ENCODE measurements around the gene PLEKHG4. TPM values are rescaled to one million over a fixed set of nuclear protein-coding genes. Genes with fewer than 3 reads are reported as not detected.

Gene PLEKHG4
- polyA plus RNA-seq, 2 of the 4 experiments (the other 2 are of a cell fraction) = 10.0 to 15.9 TPM

DNA sequence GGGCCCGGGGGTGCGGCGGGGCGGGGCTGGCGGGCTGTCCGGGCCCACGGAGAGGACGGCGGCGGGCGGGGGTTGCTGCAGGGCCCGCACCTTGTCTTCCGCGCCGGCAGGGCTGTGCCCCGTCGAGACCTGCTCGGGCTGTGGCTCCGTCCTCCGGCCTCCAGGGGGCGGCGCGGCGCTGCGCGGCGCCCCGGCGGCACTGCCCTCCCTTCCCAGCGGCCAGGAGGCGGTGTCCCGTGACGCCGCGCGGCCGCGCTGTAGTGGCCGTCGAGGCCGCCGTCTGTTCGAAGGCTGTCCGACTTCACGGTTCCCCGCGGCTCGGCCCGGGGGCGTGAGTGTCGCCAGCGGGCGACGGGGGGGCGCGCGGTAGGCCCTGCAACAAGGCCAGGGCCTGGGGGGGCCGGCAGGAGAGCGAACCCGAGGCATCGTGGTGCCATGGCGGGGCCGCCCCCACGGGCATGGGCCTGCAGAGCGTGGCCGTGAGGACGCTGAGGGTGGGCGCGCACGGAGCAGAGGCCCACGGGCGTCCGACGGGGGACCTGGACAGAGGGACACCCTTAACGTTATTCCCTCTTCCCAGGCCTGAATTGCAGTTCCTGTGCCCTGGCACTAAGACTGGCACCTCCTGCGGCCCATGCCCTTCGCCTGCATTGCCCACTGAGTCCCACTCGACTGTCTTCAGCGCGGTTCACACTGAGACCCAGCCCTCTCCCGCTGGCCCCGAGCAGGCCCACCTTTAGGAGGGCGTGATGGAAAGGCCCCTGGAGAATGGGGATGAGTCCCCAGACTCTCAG lies at the start of gene PLEKHG4 (continued):
- no peak for TF ChIP-seq FOSL2 (IDR thresholded peaks at IDR 0.05)
- no peak for TF ChIP-seq FOSL2 (CRISPR knock-in tag; IDR thresholded peaks at IDR 0.05)
- TF ChIP-seq EHF (CRISPR knock-in tag; IDR thresholded peaks at IDR 0.05) = peak; percentile 77; the same call in 1 of the 2 replicates
- TF ChIP-seq, protein P1, sequence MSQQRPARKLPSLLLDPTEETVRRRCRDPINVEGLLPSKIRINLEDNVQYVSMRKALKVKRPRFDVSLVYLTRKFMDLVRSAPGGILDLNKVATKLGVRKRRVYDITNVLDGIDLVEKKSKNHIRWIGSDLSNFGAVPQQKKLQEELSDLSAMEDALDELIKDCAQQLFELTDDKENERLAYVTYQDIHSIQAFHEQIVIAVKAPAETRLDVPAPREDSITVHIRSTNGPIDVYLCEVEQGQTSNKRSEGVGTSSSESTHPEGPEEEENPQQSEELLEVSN (IDR thresholded peaks at IDR 0.05; ENCODE audit: borderline replicate concordance, low read depth) = peak; percentile 97
- no peak for TF ChIP-seq ZNF302 (CRISPR knock-in tag; IDR thresholded peaks at IDR 0.05)
- TF ChIP-seq EP300 (IDR thresholded peaks at IDR 0.05) = no peak
- peak; percentile 72 for TF ChIP-seq PHF8 (IDR thresholded peaks at IDR 0.05; ENCODE audit: borderline replicate concordance, low read depth)
- TF ChIP-seq, protein P2, sequence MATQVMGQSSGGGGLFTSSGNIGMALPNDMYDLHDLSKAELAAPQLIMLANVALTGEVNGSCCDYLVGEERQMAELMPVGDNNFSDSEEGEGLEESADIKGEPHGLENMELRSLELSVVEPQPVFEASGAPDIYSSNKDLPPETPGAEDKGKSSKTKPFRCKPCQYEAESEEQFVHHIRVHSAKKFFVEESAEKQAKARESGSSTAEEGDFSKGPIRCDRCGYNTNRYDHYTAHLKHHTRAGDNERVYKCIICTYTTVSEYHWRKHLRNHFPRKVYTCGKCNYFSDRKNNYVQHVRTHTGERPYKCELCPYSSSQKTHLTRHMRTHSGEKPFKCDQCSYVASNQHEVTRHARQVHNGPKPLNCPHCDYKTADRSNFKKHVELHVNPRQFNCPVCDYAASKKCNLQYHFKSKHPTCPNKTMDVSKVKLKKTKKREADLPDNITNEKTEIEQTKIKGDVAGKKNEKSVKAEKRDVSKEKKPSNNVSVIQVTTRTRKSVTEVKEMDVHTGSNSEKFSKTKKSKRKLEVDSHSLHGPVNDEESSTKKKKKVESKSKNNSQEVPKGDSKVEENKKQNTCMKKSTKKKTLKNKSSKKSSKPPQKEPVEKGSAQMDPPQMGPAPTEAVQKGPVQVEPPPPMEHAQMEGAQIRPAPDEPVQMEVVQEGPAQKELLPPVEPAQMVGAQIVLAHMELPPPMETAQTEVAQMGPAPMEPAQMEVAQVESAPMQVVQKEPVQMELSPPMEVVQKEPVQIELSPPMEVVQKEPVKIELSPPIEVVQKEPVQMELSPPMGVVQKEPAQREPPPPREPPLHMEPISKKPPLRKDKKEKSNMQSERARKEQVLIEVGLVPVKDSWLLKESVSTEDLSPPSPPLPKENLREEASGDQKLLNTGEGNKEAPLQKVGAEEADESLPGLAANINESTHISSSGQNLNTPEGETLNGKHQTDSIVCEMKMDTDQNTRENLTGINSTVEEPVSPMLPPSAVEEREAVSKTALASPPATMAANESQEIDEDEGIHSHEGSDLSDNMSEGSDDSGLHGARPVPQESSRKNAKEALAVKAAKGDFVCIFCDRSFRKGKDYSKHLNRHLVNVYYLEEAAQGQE (IDR thresholded peaks at IDR 0.05) = no peak
- TF ChIP-seq TP53 (CRISPR knock-in tag; IDR thresholded peaks at IDR 0.05) = peak; percentile 84; the same call in 1 of the 2 replicates
- TF ChIP-seq, protein P3, sequence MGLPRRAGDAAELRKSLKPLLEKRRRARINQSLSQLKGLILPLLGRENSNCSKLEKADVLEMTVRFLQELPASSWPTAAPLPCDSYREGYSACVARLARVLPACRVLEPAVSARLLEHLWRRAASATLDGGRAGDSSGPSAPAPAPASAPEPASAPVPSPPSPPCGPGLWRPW (IDR thresholded peaks at IDR 0.05) = no peak
- TF ChIP-seq HOXA7 (CRISPR knock-in tag; IDR thresholded peaks at IDR 0.05) = no peak
- no peak for TF ChIP-seq ZC3H11A (IDR thresholded peaks at IDR 0.05)
- TF ChIP-seq, protein P4, sequence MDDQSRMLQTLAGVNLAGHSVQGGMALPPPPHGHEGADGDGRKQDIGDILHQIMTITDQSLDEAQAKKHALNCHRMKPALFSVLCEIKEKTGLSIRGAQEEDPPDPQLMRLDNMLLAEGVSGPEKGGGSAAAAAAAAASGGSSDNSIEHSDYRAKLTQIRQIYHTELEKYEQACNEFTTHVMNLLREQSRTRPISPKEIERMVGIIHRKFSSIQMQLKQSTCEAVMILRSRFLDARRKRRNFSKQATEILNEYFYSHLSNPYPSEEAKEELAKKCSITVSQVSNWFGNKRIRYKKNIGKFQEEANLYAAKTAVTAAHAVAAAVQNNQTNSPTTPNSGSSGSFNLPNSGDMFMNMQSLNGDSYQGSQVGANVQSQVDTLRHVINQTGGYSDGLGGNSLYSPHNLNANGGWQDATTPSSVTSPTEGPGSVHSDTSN (IDR thresholded peaks at IDR 0.05) = no peak
- TF ChIP-seq RAD21 (conservative IDR thresholded peaks at IDR 0.05 in 1 of 2, IDR thresholded peaks at IDR 0.05 in 1 of 2) = peak; percentile 33 to 60; a peak in 4 of 5 replicates
- TF ChIP-seq CBX8 (IDR thresholded peaks at IDR 0.05) = no peak
- TF ChIP-seq, protein P5, sequence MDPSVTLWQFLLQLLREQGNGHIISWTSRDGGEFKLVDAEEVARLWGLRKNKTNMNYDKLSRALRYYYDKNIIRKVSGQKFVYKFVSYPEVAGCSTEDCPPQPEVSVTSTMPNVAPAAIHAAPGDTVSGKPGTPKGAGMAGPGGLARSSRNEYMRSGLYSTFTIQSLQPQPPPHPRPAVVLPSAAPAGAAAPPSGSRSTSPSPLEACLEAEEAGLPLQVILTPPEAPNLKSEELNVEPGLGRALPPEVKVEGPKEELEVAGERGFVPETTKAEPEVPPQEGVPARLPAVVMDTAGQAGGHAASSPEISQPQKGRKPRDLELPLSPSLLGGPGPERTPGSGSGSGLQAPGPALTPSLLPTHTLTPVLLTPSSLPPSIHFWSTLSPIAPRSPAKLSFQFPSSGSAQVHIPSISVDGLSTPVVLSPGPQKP (IDR thresholded peaks at IDR 0.05; ENCODE audit: low read depth, low read length) = no peak
- no peak for TF ChIP-seq HEYL (CRISPR knock-in tag; IDR thresholded peaks at IDR 0.05)
- TF ChIP-seq RNF2 (IDR thresholded peaks at IDR 0.05; ENCODE audit: borderline replicate concordance, low read depth) = 0 out of 2 replicates have a peak, but pooled peaks have one; percentile 70
- TF ChIP-seq NFE2L2 (conservative IDR thresholded peaks at IDR 0.05; ENCODE audit: low read length) = no peak
- TF ChIP-seq, protein P6, sequence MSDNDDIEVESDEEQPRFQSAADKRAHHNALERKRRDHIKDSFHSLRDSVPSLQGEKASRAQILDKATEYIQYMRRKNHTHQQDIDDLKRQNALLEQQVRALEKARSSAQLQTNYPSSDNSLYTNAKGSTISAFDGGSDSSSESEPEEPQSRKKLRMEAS (IDR thresholded peaks at IDR 0.05) = peak; percentile 94
- TF ChIP-seq RCOR1 (IDR thresholded peaks at IDR 0.05; ENCODE audit: low read depth, low read length) = no peak
- TF ChIP-seq, protein P7, sequence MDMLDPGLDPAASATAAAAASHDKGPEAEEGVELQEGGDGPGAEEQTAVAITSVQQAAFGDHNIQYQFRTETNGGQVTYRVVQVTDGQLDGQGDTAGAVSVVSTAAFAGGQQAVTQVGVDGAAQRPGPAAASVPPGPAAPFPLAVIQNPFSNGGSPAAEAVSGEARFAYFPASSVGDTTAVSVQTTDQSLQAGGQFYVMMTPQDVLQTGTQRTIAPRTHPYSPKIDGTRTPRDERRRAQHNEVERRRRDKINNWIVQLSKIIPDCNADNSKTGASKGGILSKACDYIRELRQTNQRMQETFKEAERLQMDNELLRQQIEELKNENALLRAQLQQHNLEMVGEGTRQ (IDR thresholded peaks at IDR 0.05) = no peak
- no peak for TF ChIP-seq ZFP36 (IDR thresholded peaks at IDR 0.05; ENCODE audit: borderline replicate concordance, partially characterized antibody)
- peak; percentile 78; the same call in 1 of the 2 replicates for TF ChIP-seq FOXS1 (CRISPR knock-in tag; IDR thresholded peaks at IDR 0.05)

Measured in A549 (cell line).